Cardiac muscle cell (in vitro differentiated cells and primary cell): ENCODE results near the gene MCAM. TPM values are rescaled to one million over a fixed set of nuclear protein-coding genes. Genes with fewer than 3 reads are reported as not detected.

Source experiments
- DNase-seq, 2 donors: peaks; one replicate each; pipeline versions ENCODE4 v3.0.0 to v3.0.0-alpha.2; 2010 to 2017; ENCODE audit warnings: low read depth in 1 of 2, low spot score in 1 of 2
- H3K27ac ChIP-seq: fragments of 200-600 bp; sonication (generic); 2 replicates; pipeline ENCODE4 v1.5.1; 2016
- H3K27me3 ChIP-seq: fragments of 200-600 bp; sonication (generic); 2 replicates; pipeline ENCODE4 v1.6.0; 2016; ENCODE audit warnings: control low read depth
- H3K36me3 ChIP-seq: fragments of 200-600 bp; sonication (generic); 2 replicates; pipeline ENCODE4 v1.5.1; 2016; ENCODE audit warnings: control low read depth
- H3K4me1 ChIP-seq: fragments of 200-600 bp; sonication (generic); 2 replicates; pipeline ENCODE4 v1.8.1; 2017; ENCODE audit warnings: low read depth, mild to moderate bottlenecking, mixed run types
- H3K4me3 ChIP-seq: fragments of 200-600 bp; sonication (generic); 2 replicates; pipeline ENCODE4 v1.5.1; 2016; ENCODE audit warnings: mild to moderate bottlenecking
- H3K9me3 ChIP-seq: fragments of 200-600 bp; sonication (generic); 2 replicates; pipeline ENCODE4 v1.5.1; 2017; ENCODE audit warnings: low read depth, mild to moderate bottlenecking, control low read depth
- polyA plus RNA-seq: library from polyadenylated mRNA; unstranded; fragments of >200 nt; fragmentation: Nextera tagmentation; extraction: Ambion mirVana; gene quantifications from 2 replicates; pipeline ENCODE4 v1.2.1, GENCODE V29; 2016
- total RNA-seq: library from RNA; depleted of rRNA; stranded (reverse); fragments of >200 nt; gene quantifications from 2 replicates; pipeline ENCODE4 v1.2.3, GENCODE V29; 2016
- TF ChIP-seq, protein P1 (sequence below): IDR thresholded peaks from 2 replicates; pipeline ENCODE4 v1.5.1; 2012; ENCODE audit warnings: low read depth, mild to moderate bottlenecking, low read length

MCAM gene
- total and polyA plus RNA-seq, 2 experiments from 2014 or later: 13.8 to 49.3 TPM

DNA sequence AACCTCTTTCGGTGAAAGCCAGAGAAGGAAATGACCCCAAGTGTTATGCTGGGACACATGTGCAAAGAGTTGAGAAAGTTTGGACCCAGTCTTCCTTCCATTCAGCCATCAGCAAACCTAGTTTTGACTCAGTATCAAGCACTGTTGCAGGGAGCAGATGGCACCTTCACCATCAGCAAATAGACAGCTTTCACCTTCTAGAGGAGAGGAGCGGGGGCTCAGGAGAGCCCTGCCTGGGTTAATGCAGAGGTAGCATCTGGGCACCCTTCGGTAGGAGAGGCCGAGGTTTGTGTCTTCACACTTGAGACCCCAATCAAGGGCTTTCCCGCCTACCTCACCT, 45.8 kb upstream of the MCAM start:
- Histone ChIP-seq H3K27ac (peak overlapping the region; percentile 98), H3K27me3 (no peaks in the 10 kb centered on the region), H3K4me1 (peaks cover 45% of the 10 kb centered on the region), H3K9me3 (no peaks in the 10 kb centered on the region), H3K4me3 (peak overlapping the region; percentile 69), H3K36me3 (peaks cover 19% of the 10 kb centered on the region)
- DNase-seq: no peak
- TF ChIP-seq, protein P1, sequence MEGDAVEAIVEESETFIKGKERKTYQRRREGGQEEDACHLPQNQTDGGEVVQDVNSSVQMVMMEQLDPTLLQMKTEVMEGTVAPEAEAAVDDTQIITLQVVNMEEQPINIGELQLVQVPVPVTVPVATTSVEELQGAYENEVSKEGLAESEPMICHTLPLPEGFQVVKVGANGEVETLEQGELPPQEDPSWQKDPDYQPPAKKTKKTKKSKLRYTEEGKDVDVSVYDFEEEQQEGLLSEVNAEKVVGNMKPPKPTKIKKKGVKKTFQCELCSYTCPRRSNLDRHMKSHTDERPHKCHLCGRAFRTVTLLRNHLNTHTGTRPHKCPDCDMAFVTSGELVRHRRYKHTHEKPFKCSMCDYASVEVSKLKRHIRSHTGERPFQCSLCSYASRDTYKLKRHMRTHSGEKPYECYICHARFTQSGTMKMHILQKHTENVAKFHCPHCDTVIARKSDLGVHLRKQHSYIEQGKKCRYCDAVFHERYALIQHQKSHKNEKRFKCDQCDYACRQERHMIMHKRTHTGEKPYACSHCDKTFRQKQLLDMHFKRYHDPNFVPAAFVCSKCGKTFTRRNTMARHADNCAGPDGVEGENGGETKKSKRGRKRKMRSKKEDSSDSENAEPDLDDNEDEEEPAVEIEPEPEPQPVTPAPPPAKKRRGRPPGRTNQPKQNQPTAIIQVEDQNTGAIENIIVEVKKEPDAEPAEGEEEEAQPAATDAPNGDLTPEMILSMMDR: no peak

- Histone ChIP-seq H3K36me3 (peaks cover 23% of the 10 kb centered on the region), H3K27ac (peak overlapping the region; percentile 98), H3K9me3 (no peaks in the 10 kb centered on the region), H3K4me1 (peaks cover 45% of the 10 kb centered on the region), H3K4me3 (peak overlapping the region; percentile 69), H3K27me3 (no peaks in the 10 kb centered on the region)
- no peak for DNase-seq
- TF ChIP-seq, protein P1: no peak
These were observed 45.2 kb upstream of the MCAM start for GRCh38 chr11:119361941-119362725.

- DNase-seq: peak; percentile 58 to 87
- H3K4me3 ChIP-seq: peak overlapping the region; percentile 69
- TF ChIP-seq, protein P1: no peak
- peak overlapping the region; percentile 98 for H3K27ac ChIP-seq
- no peaks in the 10 kb centered on the region for H3K9me3 ChIP-seq
- peaks cover 51% of the 10 kb centered on the region for H3K4me1 ChIP-seq
- H3K36me3 ChIP-seq: peaks cover 27% of the 10 kb centered on the region
- no peaks in the 10 kb centered on the region for H3K27me3 ChIP-seq
These were observed 44.3 kb upstream of the MCAM start for GRCh38 chr11:119361056-119361787.

DNA sequence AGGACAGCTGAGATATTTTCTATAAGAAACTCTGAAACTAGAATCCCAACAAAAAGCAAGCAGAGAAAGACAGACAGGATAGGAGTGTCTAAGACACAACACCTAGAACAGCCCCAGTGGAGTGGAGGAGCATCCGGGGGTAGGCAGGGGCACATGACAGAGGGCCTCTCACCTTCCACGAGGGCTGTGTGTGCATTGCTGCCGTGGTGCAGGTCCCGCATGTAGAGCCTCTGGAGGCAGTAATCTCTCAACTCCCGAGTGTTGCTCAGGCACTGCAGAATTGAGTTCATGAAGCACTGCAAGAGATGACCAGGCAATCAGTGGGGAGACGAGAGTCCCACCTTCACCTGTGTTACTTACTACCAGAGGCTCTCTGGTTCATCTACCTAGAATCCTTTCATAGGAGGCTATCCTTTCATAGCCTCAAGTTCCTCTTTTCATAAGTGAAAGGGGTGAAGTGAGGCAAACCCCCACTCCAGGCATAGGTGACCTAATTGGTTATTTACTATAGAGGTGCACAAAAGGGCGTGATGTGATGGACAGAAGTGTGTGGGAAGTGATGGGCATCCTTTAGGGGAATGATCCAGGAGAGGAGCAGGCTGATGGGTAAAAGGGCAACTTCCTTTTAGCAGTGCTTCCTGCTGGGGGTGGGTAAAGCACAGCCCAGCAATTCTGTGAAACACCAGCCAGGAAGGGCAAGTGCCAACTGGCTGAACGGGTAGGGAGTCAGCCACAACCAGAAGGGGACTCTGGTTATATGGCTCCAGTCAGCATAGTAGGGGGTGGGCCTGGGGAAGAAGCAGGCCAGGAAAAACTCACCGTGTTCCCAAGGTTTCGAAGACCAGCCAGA, 42.7 kb upstream of the MCAM start:
- TF ChIP-seq, protein P1: no peak
- Histone ChIP-seq H3K4me1 (peaks cover 40% of the 10 kb centered on the region), H3K27me3 (no peaks in the 10 kb centered on the region), H3K36me3 (peaks cover 34% of the 10 kb centered on the region), H3K27ac (peak overlapping the region; percentile 98), H3K4me3 (no peak overlapping the region), H3K9me3 (no peaks in the 10 kb centered on the region)
- no peak for DNase-seq

- H3K27ac ChIP-seq: peak overlapping the region; percentile 71
- DNase-seq: no peak
- no peaks in the 10 kb centered on the region for H3K9me3 ChIP-seq
- H3K27me3 ChIP-seq: no peaks in the 10 kb centered on the region
- peaks cover 36% of the 10 kb centered on the region for H3K36me3 ChIP-seq
- peaks cover 46% of the 10 kb centered on the region for H3K4me1 ChIP-seq
- TF ChIP-seq, protein P1: no peak
- H3K4me3 ChIP-seq: no peak overlapping the region
These were observed 40.1 kb upstream of the MCAM start for GRCh38 chr11:119357074-119357473.
